GM15510 (cell line): ENCODE measurements around the gene SCAMP4.

Experiments used
- POLR2A ChIP-seq: IDR thresholded peaks from 3 replicates; pipeline ENCODE4 v1.6.1; 2011; ENCODE audit warnings: borderline replicate concordance; ENCODE audit not compliant: insufficient read length; ENCODE audit errors: extremely low read depth

SCAMP4 gene

GRCh38 chr19:1918975-1919374, 13.8 kb downstream of the SCAMP4 start:
- no peak for TF ChIP-seq POLR2A

DNA sequence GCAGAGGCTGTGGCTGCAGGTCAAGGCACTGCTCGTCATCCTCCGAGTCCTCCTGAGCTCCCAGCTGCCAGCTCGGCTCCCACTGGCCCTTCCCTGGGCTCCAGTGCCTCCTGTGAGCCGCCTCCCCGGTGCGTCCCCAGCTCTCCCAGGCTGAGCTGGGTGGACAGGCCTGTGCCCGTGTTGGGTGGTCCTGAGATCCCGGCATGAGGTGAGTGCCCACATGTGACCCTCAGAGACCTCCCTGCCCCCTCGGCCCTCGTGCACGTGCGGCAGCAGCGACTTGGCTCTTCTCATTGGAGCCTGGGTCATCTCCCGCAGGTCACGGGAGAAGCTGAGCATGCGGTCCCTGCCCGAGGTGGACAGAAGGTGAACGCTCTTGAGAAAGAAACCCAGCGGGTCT, 15.4 kb downstream of the SCAMP4 start:
- TF ChIP-seq POLR2A = no peak

DNA sequence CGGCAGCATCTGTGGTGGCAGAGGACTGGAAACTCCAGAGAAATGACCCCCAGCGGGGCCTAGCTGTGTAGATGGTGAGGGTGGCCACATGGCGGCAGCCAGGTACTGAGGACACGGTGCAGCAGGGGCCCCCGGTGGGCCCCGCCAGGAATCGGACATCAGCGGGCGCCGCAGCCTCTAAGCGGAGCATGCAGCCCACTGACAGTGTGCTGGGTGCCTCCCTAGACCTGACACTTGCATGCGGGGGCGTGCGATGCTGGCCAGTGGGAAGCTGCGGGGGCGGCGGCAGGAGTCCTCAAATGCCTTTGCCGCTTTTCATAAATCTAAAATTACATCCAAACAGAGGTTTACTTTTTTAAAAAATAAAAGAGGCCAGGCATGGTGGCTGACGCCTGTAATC, 16.1 kb downstream of the SCAMP4 start:
- no peak for TF ChIP-seq POLR2A

- no peak for TF ChIP-seq POLR2A
Observed at GRCh38 chr19:1921825-1922224, 16.6 kb downstream of the SCAMP4 start.

GRCh38 chr19:1922803-1923202, 17.6 kb downstream of the SCAMP4 start:
- no peak for TF ChIP-seq POLR2A

- TF ChIP-seq POLR2A = no peak
Observed at GRCh38 chr19:1923319-1923718, 18.1 kb downstream of the SCAMP4 start.

DNA sequence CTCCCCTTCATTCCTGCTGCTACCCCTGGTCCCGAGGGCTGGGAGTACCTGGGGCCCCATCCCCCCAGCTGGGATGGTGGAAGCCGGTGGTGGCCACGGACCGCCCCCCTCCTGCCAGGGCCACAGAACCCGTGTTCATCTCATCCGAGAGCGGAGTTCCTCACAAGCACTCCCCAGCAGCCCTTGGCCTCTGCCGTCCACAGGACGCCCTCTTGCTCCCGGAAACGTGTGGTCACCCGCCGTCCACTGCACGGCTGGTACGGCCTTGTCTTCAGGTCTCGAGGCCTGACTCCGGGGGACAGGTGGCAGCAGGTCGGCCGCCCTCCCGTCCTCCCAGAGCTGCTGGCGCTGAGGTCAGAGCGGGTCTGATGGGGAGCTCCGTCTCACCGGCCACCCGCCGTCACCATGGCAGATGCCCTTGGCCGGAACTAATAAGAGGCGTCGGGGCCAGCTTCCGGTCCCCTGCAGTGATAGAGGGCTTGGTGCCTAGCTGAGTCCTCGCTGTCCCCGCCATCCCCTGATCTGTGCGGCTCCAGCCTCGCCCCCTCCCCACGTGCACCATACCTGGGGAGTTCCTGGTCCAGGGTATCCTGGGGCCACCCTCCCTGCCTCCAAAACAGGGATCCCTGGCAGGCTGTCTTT, 19.2 kb downstream of the SCAMP4 start:
- TF ChIP-seq POLR2A = no peak

DNA sequence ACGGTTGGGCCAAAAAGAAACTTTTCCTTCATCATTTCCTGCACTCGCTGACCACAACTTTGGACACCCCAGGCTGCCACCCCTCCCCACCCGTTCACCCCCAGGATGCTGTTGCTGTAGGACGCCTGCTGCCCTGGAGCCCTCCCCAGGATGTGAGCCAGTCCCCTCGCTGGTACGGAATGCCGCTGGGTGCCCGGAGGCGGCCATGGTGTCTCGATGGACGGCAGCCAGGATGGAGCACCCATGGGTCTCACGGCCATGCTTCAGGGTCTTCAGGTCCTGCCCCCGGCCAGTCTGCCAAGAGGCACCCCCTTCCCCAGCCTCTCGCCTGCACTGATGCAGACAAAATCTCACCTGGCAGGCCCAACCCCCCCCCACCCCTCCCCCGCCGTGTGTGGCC, 20.3 kb downstream of the SCAMP4 start:
- no peak for TF ChIP-seq POLR2A

DNA sequence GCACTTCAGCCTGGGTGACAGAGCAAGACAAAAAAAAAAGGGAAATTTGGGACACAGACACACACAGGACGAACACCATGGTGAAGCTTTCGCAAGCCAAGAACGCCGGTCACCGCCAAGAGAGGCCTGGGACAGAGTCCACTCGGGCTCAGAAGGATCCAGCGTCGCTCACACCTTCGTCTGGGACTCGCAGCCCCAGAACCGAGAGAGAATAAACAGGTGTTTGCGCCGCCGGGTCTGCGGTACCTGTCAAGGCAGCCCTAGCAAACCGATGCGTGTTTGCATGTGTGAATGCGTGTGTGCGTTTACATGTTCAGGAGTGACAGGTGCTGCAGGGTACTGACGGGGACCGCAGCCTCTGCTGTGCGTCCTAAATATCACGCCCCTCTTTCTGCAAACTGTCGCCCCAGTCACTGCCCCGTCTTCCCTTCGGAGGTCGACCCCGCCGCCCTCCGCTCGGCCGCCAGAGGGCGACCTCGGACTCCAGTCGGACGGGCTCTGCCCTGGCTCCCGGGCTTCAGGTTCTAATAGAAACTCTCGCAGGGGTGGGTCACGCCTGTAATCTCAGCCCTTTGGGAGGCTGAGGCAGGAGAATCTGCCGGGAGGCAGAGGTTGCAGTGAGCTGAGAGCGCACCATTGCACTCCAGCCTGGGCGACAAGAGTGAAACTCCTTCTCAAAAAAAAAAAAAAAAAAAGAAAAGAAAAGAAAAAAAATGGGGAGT, 24.0 kb downstream of the SCAMP4 start:
- no peak for TF ChIP-seq POLR2A

DNA sequence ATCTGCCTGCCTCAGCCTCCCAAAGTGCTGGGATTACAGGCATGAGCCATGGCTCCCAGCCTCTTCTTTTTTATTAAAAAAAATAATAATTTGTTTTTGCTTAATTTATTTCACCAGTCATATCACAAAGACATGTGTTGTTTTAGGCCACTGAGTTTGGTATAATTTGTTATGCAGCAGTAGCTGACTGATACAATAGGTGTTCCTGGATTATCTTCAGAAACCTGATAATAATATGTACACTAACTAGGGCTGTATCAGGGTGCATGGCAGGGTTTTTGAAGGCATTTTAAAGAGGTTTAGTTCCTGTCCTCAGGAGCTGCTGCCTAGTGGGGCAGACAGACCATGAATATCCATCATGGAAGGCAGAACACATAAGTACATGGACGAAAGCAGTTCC, 26.2 kb downstream of the SCAMP4 start:
- no peak for TF ChIP-seq POLR2A

- TF ChIP-seq POLR2A = no peak
Observed at GRCh38 chr19:1932395-1932794, 27.2 kb downstream of the SCAMP4 start.

DNA sequence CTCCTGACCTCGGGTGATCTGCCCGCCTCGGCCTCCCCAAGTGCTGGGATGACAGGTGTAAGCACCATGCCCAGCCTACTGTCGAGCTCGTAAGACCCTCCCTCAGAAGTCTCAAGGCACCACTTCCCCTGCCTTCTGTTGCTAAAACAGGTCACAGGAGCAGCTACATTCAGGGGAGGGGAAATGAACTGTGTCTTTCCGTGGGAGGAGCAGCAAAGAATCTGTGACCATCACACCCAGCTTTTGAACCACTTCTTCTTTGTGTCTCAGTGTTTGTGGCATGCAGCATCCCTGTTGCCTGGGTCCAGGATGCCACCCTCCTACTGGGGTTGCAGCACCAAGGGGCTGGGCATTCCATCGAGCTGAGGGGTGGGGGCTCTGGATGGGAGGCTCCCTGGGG, 28.0 kb downstream of the SCAMP4 start:
- no peak for TF ChIP-seq POLR2A

- TF ChIP-seq POLR2A = no peak
Observed at GRCh38 chr19:1933942-1934341, 28.7 kb downstream of the SCAMP4 start.

- TF ChIP-seq POLR2A = no peak
Observed at GRCh38 chr19:1935484-1936208, 30.4 kb downstream of the SCAMP4 start.

DNA sequence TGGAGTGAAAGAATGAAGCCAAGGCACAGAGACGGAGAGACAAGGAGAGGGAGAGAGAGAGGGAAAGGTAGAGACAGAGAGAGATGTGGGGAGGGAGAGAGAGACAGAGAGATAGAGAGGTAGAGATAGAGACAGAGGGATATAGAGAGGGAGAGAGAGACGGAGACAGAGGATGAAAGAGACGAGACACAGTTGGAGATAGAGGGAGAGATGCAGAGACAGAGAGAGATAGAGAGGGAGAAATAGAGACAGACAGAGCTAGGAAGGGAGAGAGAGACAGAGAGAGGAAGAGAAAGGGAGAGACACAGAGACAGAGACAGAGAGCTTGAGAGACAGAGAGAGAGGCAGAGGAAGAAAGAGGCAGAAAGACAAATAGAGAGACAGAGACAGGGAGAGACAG, 31.2 kb downstream of the SCAMP4 start:
- TF ChIP-seq POLR2A = no peak

DNA sequence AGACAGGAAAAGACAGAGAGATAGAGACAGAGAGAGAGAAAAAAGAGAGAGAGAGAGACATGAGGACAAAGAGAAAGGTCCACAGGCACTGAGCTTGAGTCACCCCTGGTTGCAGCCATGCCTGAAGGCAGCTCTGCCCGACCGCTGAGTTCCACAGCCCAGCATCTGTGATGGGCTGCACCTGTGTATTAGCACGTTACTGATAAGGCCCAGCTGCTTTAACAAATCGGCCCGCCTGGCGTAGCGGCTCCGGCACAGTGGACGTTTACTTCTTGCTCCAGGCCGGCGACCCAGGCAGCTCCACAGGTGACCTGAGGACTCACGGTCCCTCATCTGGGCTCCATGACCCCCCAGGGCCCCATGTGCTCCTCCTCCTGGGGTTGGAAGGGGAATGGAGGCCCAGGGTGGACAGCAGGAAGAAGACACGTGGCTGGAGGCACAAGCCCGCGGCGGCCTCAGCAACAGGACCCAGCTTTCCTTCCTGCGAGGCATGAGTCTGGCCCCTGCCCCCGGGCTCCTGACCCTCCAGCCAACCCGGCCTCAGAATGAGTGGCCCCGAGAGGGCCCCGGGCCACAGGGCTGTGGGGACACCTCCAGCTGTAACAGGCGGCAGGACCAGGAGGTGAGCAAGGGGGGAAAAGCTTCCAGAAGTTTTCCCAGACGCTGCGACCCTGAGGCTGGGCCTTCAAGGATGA, 31.9 kb downstream of the SCAMP4 start:
- TF ChIP-seq POLR2A = no peak

DNA sequence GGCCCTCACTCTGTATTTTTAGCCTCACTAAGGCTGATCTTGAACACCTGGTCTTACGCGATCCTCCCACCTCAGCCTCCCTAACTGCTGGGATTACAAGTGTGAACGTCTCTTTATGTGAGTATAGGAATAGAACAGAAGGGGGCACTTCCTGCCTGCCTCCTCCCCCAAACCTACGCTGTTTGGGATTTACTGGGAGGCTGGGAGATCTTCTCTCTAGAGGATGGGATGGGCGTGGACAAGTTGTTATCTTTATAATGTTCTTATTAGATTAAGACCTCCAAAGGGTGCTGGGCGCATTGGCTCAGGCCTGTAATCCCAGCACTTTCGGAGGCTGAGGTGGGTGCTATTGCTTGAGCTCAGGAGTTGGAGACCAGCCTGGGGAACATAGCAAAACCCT, 32.9 kb downstream of the SCAMP4 start:
- no peak for TF ChIP-seq POLR2A
